ENCODE results near the gene LDLRAD2. TPM values are rescaled to one million over a fixed set of nuclear protein-coding genes. Genes with fewer than 3 reads are reported as not detected.
A peak's percentile ranks its signal among the peaks of the same experiment; 100 is the strongest.

LDLRAD2 gene
- total RNA-seq, 1 experiment from 2014 or later: 1.0 TPM

DNA sequence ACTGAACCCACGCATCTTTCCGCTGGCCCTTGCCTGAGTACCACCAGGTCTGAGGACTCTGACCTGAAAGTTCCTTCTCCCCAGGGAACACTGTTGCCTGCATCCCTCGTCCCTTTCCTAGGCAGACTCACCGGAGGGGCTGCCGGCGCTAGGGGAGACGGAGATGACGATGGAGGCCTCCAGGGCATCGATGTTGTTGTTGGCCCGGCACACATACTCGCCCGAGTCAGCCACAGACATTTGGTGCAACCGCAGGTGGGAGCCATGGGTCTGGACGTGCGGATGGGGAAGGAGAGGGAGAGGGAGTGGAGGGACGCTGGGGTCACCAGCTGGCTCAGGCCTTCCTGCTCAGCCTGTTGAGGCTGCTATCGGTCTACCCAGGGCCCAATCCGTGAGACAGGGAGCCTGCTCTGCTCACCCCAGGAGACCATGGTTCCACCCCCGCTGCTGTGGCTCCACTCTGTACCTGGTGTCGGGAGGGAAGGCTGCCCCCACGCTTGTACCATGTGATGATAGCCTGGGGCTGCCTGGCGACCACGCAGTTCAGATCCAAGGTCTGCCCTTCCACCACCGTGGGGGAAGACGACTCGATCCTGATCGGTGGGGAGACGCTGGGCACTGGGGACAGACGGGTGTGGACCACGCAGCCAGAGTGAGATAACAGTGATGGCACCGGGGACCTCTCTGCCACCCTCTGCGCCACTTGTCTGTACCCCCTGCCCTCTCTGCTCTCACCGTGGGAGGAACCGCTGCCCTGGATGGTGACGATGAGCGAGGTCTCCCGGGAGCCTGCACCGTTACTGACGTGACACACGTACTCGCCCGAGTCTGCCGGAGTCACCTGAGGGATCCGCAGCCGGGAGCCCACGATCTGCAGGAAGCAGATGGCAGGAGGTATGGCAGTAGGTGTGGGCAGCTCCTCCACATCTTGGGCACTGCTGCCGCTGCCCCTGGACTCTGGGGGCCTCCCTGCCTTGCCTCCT lies 35.4 kb downstream of the LDLRAD2 start:
- Histone ChIP-seq H2BK120ac (ENCODE audit: low read depth, low read length, poor library complexity, severe bottlenecking) (no peak overlapping the region), H2BK12ac (ENCODE audit: insufficient read length, low read depth, low read length) (no peak overlapping the region), H2AFZ (ENCODE audit: low read length) (no peak overlapping the region), H3K14ac (ENCODE audit: insufficient read depth, low read length) (no peak overlapping the region), H2BK5ac (ENCODE audit: insufficient read length, low read length) (no peak overlapping the region), H3K4me2 (ENCODE audit: insufficient read depth, insufficient read length, low read length) (no peak overlapping the region), H3K79me1 (ENCODE audit: insufficient read depth, low read depth, low read length, poor library complexity, severe bottlenecking) (no peaks in the 10 kb centered on the region), H3K9ac (ENCODE audit: extremely low read depth, insufficient read length, low read length) (no peak overlapping the region), H2BK20ac (ENCODE audit: low read depth, low read length, poor library complexity, severe bottlenecking) (no peak overlapping the region), H4K91ac (ENCODE audit: insufficient read length, low read depth, low read length) (no peak overlapping the region), H3K23me2 (ENCODE audit: insufficient read length, low read depth, low read length, poor library complexity, severe bottlenecking) (no peaks in the 10 kb centered on the region), H2BK15ac (ENCODE audit: low read depth, low read length) (no peak overlapping the region), H3K27ac (ENCODE audit: insufficient read length, low read depth, low read length) (no peak overlapping the region), H3K4ac (ENCODE audit: low read depth, low read length) (no peak overlapping the region), H3K27me3 (ENCODE audit: insufficient read depth, low read length) (no peaks in the 10 kb centered on the region), H2AK5ac (ENCODE audit: insufficient read length, low read length) (no peak overlapping the region), H4K8ac (replicated peaks; ENCODE audit: insufficient read length, low read depth, low read length) (no peak overlapping the region), H3K79me2 (ENCODE audit: insufficient read depth, low read length) (no peaks in the 10 kb centered on the region), H4K20me1 (ENCODE audit: control insufficient read depth, insufficient read depth, insufficient read length) (no peaks in the 10 kb centered on the region), H3T11ph (ENCODE audit: low read length) (no peak overlapping the region), H3K18ac (ENCODE audit: insufficient read length, low read depth, low read length) (no peak overlapping the region), H4K5ac (ENCODE audit: insufficient read length, low read depth, low read length) (no peak overlapping the region), H3K56ac (ENCODE audit: insufficient read length, low read depth, low read length) (no peak overlapping the region), H3K4me1 (ENCODE audit: insufficient read depth, low read length) (no peaks in the 10 kb centered on the region), H3K23ac (ENCODE audit: insufficient read length, low read depth, low read length) (no peak overlapping the region), H3K9me3 (ENCODE audit: control insufficient read depth, low read depth, low read length) (no peaks in the 10 kb centered on the region)
- Mint-ChIP-seq H3K27me3 (ENCODE audit: low read depth) (peaks cover 1% of the 10 kb centered on the region; the same call in 1 of the 2 replicates), H3K36me3 (ENCODE audit: insufficient read depth in 1 of 3, low read depth in 3 of 3) (peaks cover 7 to 64% (median 49%) of the 10 kb centered on the region in 3 experiments; a peak in 6 of 7 replicates), H3K9me3 (no peaks in the 10 kb centered on the region), H3K4me1 (no peaks in the 10 kb centered on the region), H3K4me3 (no peak overlapping the region), H3K27ac (peak overlapping the region in 1 of 3 experiments; percentile 75; a peak in 2 of 7 replicates)
- TF ChIP-seq, protein P1, sequence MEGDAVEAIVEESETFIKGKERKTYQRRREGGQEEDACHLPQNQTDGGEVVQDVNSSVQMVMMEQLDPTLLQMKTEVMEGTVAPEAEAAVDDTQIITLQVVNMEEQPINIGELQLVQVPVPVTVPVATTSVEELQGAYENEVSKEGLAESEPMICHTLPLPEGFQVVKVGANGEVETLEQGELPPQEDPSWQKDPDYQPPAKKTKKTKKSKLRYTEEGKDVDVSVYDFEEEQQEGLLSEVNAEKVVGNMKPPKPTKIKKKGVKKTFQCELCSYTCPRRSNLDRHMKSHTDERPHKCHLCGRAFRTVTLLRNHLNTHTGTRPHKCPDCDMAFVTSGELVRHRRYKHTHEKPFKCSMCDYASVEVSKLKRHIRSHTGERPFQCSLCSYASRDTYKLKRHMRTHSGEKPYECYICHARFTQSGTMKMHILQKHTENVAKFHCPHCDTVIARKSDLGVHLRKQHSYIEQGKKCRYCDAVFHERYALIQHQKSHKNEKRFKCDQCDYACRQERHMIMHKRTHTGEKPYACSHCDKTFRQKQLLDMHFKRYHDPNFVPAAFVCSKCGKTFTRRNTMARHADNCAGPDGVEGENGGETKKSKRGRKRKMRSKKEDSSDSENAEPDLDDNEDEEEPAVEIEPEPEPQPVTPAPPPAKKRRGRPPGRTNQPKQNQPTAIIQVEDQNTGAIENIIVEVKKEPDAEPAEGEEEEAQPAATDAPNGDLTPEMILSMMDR (conservative IDR thresholded peaks at IDR 0.05): no peak
- WGBS (ENCODE audit: extremely low coverage, insufficient read length, low lambda C conversion rate): no CpG with 5 or more reads among the region's 47 CpGs
- no peak for DNase-seq
